Fibroblast of pulmonary artery (primary cell): ENCODE data around the gene LGALS4.

Experiments
- DNase-seq: peaks from one replicate; pipeline ENCODE4 v3.0.0-alpha.2; 2010; ENCODE audit warnings: low read depth
- H3K4me3 ChIP-seq: replicated peaks from 2 replicates; pipeline ENCODE4 v1.5.1; 2011; ENCODE audit warnings: low read depth, mild to moderate bottlenecking, control low read depth, low read length, moderate library complexity
- TF ChIP-seq, protein P1 (sequence below): IDR thresholded peaks from 2 replicates; pipeline ENCODE4 v1.5.1; 2011; ENCODE audit warnings: mild to moderate bottlenecking, control low read depth, low read length, inconsistent platforms; ENCODE audit errors: missing control alignments

LGALS4 gene

DNA sequence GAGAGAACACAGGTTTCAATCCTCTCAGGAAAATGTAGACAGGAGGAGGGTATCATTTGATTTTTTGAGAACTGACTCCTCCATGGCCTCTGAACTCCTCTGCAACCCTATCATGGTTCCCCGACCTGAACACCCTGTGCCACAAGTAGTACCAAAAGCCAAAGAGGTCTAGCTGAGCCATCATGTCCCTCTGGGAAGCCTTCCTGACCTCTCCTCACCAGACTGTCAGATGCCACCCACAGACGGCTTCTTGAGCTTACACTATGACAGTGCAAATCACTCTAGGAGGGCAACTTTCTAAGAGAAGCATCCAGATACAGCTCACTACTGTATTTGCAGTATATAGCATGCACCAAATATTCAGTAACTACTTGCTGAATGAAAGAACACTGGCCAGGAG, 33.4 kb upstream of the LGALS4 start:
- TF ChIP-seq, protein P1, sequence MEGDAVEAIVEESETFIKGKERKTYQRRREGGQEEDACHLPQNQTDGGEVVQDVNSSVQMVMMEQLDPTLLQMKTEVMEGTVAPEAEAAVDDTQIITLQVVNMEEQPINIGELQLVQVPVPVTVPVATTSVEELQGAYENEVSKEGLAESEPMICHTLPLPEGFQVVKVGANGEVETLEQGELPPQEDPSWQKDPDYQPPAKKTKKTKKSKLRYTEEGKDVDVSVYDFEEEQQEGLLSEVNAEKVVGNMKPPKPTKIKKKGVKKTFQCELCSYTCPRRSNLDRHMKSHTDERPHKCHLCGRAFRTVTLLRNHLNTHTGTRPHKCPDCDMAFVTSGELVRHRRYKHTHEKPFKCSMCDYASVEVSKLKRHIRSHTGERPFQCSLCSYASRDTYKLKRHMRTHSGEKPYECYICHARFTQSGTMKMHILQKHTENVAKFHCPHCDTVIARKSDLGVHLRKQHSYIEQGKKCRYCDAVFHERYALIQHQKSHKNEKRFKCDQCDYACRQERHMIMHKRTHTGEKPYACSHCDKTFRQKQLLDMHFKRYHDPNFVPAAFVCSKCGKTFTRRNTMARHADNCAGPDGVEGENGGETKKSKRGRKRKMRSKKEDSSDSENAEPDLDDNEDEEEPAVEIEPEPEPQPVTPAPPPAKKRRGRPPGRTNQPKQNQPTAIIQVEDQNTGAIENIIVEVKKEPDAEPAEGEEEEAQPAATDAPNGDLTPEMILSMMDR: no peak
- no peak overlapping the region for H3K4me3 ChIP-seq

DNA sequence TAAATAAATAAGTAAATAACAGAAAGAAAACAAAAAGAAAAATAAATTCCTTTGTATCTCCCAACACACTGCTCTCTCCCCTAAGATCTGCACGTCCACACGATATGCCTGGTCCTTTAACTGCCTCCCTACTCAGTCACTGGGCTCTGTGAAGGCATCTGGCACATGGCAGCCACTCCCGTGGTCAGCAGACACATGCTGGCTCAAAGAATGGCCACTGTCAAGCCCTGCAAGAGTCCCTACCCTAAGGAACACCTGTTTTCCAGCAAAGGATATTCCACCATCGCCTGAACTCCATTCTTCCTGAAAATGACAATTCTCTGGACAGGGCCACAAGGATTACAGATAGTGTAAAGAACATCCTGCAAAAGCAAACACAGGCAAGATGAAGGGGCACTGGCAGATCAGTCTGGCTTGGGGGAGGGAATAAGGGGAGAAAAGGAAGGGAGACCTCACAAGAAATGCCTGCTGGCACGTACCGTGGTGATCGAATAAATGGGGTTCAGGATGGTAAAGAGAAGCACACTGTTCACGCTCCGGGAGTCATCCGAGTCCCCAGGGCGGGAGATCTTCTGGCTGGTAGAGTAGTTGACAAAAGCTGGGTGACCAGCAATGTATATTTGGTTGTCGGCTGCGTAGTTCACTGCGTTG, 32.8 kb upstream of the LGALS4 start:
- TF ChIP-seq, protein P1: no peak
- H3K4me3 ChIP-seq: no peak overlapping the region
- DNase-seq: no peak

More for the DNA sequence above, 33.4 kb upstream of the LGALS4 start:
- DNase-seq: no peak

DNA sequence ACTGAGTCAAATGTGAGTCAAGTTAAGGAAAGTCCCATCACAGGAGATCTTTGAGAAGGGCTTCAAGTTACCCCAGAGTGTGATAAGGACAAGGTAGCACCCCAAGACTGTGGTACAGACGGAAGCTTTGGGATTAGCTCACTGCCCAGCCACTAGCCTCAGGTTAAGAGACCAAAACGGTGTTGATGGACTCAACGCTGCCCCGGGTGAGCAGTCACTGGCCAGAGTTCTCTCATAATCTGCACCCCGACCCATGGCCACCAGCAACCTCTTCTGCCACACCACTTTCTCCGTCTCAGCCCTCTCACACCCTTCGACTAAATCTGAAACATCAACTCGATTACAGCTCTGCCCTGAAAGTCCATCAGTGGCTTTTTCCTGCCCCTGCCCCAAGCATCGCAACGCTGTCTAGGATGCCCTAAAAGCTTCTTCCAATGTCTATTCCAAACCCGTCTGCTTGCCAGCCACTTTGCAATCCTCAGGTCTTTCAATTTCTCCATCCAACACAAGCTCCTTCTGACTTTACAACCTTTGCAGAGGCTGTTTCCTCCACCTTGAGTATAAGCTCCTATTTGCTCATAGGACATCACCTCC, 31.4 kb upstream of the LGALS4 start:
- no peak overlapping the region for H3K4me3 ChIP-seq
- TF ChIP-seq, protein P1: no peak
- DNase-seq: no peak

DNA sequence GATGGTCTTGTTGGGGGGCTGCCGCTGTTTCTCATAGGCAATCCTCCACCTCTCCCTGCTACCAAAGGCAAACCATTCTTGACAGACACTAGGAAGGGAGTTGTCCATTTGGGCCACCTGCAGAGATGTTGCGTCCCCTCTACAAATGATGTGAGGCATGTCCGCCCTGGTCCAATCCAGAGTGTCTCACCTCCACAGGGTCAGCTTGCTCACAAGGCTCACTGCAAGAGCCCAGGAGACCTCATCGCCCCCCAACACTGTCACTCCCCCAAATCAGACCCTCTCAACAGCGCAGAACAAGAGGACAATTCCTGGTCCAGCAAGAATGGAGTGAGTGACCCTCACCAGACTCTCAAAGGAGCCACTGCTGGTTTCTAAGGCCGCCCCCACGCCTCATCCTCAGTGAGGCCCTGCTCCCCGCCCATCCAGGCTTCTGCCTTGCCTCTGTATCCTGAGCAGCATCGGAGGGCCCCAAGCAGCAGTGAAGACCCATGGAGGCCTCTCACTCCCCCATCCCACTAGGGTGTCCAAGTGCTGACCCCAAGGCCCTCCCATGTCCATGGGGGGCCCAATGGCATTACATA, 30.5 kb upstream of the LGALS4 start:
- TF ChIP-seq, protein P1: no peak
- H3K4me3 ChIP-seq: no peak overlapping the region
- no peak for DNase-seq

DNA sequence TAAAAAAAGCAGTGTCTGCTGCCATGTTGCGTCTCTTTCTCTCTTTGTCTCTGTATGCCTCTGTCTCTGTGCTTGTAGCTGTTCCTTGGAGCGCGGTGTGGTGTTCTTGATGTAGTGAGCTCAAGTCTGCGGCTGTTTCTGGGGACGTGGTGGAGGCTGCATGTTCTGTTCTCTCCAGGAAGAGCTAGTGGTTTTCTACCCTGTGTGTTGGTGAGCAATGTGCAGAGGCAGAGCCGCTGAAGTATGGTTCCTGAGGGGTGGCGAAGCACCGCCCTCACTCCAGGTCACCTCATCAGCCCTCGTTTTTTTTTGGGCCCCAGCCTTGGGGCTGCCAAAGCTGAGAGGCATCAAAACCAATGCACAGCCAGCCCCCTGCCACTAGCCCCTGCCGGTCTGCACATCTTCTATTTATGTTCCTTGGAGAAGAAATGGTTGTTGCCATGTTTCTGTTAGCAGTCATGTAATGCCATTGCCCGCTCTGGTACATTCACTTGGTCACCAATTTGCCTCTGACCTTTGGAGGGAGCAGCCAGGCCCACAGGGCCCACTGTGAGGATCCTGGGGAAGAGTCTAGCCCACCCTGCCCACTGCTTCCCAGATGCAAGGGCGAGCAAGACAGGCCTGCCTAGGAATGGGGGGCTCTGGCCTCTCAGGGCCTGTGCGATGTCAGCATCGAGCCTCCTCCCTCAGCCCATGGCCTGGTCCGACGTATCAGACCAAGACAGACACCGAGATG, 29.9 kb upstream of the LGALS4 start:
- H3K4me3 ChIP-seq: no peak overlapping the region
- TF ChIP-seq, protein P1: no peak
- no peak for DNase-seq

DNA sequence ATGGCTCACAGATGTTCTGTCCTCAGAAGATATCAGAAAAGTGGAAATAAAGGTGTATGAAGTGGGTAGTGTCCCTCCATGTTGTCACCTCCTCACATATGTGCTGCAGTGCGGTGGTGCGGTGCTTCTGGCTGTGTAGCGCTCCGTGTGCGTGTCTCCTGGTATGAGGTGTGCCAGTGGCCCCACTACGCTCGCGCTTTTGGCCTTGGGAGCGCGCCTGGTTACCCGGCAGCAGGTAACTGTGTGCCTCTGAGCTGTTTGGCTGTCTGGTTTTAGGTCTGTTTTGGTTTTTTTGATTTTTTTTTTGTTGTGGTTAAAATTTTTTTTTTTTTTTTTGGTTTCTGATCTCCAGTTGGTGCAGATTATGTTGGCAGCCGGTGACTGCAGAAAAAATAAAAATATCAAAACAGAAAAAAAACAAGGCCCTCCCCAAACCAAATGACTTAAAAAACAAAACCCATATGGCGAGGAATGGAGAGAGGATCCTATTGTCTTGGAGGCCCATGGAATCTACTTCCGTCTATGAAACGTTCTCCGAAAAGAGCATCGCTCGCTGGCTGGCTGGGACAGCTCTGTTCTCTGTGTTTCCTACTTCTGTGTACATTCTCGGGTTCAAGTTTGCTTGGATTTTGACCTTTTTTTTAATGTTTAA, 29.2 kb upstream of the LGALS4 start:
- no peak for DNase-seq
- H3K4me3 ChIP-seq: no peak overlapping the region
- TF ChIP-seq, protein P1: no peak
